GM21390 (cell line): ENCODE results near the gene KIRREL3.
"Not testable (repeated sequence)": the region's sequence is repeated elsewhere in the genome, so short reads cannot be mapped to it uniquely, and the experiment has no call there.

Experiments used
- ATAC-seq: cut with Tn5 transposase; IDR thresholded peaks from one replicate; pipeline ENCODE4 v1.9.1; 2021; ENCODE audit not compliant: unreplicated experiment

KIRREL3 gene

DNA sequence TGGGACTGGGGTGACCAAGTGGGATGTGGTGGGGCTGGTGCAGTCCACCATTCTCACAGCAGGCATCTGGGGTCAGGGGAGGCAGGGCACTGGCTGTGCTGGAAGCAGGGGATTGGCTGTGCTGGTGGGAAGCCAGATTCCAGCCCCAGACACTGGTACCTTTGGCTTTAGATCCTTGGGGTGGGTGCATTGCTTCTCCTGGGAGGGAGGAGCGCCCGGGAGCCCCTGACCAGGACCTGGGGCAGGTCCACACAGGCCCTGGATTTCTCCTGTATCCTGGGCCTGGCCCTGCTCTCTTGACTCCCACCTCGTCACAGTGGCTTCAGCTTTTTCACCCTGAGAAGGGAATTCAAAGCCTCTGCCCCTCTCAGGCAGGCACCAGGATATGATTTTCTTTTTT lies 606.5 kb downstream of the KIRREL3 start:
- ATAC-seq, result no peak

DNA sequence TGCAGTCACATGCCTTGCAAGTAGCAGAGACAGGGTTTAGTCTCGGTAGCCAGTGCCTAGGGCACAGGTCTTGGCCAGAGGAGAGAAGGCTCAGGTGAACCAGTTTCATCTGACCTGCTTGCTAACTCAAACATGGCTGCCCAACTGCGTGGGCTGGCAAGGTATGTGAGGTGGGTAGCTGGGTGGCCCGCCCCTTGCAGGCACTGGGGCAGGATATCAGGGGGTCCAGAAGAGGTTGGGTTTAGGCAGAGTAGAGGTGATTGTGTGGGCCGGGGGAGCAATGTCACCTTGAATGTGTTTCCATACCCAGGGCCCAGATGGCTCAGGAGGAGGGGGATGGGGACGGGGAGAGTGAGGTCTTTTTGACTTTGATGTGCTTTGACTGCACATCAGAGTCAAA lies 607.4 kb downstream of the KIRREL3 start:
- ATAC-seq, result no peak

DNA sequence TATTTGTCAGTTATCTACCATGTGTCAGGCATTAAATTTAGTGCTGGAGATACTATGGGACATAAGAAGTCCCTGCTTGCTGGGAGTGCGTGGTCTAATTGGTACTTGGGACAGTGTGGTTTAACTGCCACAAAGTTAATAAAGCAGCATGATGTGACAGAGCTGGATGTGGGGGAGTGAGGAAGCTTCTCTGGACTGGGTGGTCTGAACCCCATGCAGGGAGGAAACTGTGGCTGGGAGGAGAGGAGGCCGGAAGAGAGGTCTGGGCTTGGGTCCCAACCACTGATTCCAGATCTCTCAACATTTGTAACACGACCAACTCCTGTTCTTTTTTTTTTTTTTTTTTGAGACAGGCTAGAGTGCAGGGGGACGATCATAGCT lies 607.9 kb downstream of the KIRREL3 start:
- ATAC-seq, result peak; percentile 10

- peak; percentile 75 for ATAC-seq
These were observed 608.5 kb downstream of the KIRREL3 start for GRCh38 chr11:126391970-126392632.

GRCh38 chr11:126391286-126391954 lies 609.1 kb downstream of the KIRREL3 start:
- no peak for ATAC-seq

- ATAC-seq, result no peak
These were observed 610.2 kb downstream of the KIRREL3 start for GRCh38 chr11:126390272-126390867.

GRCh38 chr11:126387857-126388256 lies 612.7 kb downstream of the KIRREL3 start:
- no peak for ATAC-seq

GRCh38 chr11:126386729-126387071 lies 613.9 kb downstream of the KIRREL3 start:
- ATAC-seq, result not testable (repeated sequence)

DNA sequence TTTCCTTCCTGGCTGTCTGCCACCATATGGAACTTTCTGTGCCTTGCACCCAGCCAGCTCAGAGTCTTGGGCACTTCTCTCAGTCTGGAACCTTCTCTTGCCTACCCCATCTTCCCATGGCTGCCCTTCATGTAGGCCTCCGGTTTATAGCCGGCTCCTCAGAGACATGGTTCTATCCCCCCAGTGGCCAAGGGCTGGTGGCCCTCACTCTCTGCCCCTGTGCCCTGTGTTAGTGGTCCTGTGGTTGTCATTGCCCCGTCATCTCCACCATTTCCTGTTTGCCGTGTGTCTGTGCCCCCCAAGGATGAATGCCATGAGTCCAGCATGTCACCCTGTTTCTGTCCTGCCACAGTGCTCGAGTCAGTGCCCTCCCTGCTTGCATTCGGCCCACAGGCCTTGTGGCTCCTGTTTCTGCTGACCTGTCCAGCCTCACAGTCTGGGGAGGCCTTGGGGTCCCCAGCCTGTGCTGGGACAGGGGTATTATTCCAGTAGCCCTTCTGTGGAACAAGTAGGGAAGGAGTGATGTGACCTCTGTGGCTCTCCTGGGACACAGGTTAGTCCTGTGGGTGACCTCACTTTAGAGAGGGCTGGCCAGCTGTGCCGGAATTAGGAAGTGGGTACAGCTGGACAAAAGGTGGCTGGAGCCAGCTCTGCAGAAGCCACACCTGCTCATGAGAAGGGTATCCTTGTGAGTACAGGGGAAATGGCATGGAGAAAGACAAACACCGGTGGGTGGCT lies 614.4 kb downstream of the KIRREL3 start:
- ATAC-seq, result no peak

DNA sequence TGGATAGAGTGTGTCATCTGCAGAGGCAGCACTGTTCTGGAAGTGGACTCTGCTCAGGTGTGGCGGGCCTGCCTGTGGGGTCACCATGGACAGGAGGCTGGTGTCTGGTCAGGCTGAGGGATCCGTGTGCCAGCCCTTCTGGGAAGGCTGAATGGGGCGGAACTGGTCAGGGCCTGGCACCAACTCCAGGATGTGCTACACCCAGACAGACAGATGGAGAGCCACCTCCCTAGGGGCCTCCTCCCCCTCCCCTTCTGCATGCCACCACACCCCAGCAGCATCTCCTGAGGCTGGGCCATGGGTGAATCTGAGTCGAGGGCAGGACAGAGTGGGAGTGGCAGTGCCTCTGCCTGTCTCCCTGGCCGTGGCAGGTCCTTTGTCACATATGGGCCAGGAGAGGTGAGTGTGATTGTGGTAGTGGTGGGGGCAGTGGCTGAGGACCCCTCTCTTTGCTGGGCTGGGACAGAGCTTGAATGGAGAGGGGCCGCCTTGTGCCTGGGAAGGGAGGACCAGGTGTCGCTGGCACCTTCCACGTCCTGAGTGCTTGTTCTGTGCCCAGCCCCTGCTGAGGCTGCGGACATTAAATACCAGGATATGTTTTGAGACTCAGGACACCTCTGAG lies 616.0 kb downstream of the KIRREL3 start:
- ATAC-seq, result no peak

DNA sequence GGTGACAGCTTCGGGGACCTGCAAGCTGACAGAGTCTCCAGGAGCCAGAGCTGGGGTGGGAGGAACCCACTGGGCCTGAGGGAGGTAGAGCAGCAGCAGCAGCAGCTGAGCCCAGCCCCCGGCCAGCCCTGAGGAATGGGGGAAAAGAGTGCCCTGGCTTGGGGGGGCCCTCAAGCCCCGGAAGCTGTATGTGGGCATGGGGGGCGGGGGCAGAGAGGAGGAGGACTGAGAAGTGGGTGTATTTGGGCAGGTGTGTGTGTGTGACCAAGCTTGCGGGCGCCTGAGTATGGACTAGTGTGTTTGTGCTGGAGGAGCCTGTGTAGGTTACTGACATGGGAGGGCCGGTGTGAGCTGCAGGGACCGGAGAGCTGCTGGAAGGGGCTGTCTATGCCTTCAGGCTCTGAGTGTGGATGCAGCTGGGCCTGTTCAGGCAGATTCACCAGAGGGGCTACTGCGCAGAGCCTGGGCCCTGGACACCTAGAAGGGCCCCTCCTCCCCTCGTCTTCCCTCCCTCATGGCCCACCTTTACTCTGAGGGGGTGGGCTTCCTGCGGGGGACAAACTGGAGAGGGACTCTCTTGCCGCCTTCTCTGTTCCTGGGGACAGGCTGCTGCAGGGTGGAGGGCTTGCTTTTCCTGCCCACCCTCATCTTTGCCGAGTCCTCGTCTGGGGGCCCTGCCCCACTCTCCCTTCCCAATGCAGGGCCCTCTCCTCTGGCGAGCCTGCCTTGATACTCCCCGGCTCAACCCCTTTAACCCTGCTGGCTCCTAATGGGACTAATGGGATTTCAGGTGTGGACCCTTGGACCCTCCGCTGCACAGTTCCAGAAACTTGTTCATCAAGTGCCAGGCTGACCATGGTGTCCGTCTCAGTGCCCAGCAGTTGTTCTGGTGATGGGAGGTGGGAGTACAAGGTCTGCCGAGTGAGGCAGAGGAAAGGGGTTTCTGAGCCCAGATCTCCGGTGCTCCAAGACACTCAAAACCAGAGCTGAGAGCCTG lies 616.9 kb downstream of the KIRREL3 start:
- no peak for ATAC-seq

- ATAC-seq, result not testable (repeated sequence)
These were observed 617.9 kb downstream of the KIRREL3 start for GRCh38 chr11:126382641-126383040.

DNA sequence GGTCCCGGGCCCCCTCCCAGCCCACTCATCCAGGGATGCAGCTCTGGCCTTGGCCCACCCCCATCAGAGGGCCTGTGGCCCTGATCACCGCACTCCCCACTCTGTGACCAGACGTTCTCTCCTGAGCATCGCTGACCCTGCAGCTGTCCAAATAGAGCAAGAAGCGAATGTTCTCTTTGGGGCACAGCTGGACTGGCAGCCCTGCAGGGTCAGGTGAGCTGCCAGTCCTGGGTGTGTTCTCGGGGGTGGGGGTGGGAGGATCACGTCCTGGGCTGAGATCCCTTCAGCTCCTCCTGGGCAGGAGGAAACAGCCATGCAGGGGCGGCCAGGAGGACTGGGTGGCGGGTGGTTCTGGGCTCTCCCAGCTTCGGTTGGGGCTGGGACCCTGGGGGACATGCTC lies 618.6 kb downstream of the KIRREL3 start:
- not testable (repeated sequence) for ATAC-seq

DNA sequence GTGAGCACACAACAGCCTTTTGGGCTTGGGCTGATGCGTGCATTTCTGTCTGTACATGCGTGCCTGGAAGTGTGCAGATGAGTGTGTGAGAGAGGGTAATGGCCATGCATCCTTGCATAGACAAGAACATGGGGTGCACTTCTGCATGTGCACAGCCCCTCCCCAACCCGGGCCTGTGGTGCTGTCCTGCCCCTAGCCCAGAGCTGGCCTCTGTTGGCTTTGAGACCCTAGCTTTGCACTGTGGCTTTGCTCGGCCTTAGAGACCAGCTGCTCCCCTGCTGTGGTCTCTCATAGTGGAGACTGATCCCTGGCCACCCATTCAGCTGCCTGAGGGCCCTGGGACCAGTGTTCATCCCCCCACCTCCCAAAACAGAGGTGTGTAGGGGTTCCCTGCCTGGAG lies 619.7 kb downstream of the KIRREL3 start:
- no peak for ATAC-seq

DNA sequence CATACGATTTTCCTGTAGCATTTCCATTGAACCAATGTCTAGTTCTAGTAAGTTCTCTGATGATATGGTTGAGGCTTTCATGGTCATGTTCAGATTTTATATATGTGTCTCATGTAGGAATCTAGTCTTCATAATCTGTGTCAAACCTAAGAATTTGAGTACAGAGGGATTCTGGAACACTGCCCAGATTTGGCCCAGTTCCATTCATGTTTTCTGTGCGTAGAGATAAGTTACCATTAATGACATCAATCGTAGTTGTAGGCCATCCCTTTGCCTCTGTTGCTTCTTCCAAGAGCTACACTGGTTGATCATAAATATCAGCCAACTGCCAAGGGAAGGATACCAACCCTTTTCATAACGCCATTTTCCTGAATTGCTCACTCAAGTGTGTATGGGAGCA lies 621.8 kb downstream of the KIRREL3 start:
- no peak for ATAC-seq

DNA sequence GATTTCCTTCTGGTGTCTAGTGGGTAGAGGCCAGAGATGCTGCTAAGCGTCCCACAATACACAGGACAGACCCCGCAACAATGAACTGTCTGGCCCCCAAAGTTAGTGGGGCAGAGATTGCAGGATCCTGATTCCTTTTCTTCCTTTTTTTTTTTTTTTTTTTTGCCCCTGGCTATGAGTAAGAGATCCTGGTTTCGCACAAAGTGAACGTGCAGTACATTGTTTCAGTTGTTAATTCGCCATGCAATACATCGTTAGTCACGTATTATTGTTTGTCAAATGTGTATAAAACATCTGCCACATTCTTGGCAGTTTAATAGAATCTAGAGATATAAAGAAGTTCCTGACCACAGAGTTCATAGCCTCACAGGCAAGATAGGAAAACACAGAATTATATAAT lies 624.8 kb downstream of the KIRREL3 start:
- ATAC-seq, result no peak

DNA sequence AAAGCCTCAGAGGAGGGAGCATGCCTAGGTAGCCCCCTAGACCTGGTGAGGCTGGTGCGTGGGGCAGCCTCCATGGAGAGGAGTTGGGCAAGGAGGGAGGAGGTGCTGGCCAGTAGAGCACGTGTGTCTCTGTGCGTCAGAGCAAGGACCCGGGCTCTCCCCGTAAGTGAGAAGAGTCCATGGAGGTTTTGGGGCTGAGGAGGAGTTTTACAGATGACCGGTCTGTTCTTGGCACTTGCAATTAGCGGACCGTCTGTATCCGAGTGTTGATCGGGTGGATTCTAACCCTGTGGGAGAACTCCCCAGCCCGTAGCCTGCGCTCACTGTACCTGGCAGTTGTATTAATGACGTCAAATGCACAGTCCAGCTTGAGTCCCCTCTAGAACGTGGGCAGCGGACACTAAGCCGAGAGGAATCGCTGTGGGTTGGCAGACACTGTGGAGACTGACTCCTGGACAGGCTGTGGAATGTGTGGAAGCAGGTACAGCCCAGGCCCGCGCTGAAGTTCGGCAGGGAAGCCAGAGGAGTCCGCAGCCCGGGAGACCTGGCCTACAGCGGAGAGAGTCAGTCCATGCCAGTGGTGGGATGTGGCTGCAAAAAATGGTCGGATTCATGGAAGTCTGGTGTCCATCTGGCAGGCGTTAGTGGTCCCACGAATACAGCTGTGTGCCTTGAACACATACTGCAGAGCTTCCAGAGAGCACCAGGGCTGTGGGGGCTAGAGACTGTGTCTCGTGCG lies 625.8 kb downstream of the KIRREL3 start:
- not testable (repeated sequence) for ATAC-seq

- ATAC-seq, result not testable (repeated sequence)
These were observed 627.0 kb downstream of the KIRREL3 start for GRCh38 chr11:126373389-126374066.
